HepG2 (cell line): Measurements from ENCODE around the gene ZNF630. TPM values are rescaled to one million over a fixed set of nuclear protein-coding genes. Genes with fewer than 3 reads are reported as not detected.
A peak's percentile ranks its signal among the peaks of the same experiment; 100 is the strongest.

Experiments
- ATAC-seq: fragments of 200-7000 bp; cut with Tn5 transposase; 3 replicates; pipeline ENCODE4 v1.9.1; 2020; ENCODE audit warnings: mild to moderate bottlenecking, moderate library complexity
- BruUV-seq: library from RNA; stranded (reverse); fragments of 400-500 nt; replicated peaks from 2 replicates; lab custom pipeline; 2021; lab: Mats Ljungman, UMichigan
- CTCF ChIA-PET: fragments of 300-600 bp; formaldehyde crosslinking; extraction: SDS; loops from one replicate; lab custom pipeline; 2021; ENCODE audit warnings: low total read pairs, inconsistent platforms, low intra/inter-chr PET ratio; lab: Yijun Ruan, JAX
- POLR2A ChIA-PET: fragments of 350-600 bp; sonication (Branson Sonifier 250); formaldehyde crosslinking; loops from one replicate; lab custom pipeline; 2020; ENCODE audit warnings: antibody characterized with exemption, inconsistent platforms; lab: Yijun Ruan, JAX
- DNase-seq: peaks from one replicate; pipeline ENCODE4 v3.0.0-alpha.2; 2015; ENCODE audit warnings: low spot score
- FAIRE-seq: peaks from 3 replicates; lab custom pipeline; 2011; peaks lifted over from hg19 to GRCh38; lab: Jason Lieb, UNC
- H2AFZ ChIP-seq: one replicate; pipeline ENCODE4 v1.6.1; 2011; ENCODE audit warnings: low read length, inconsistent platforms
- H3K27ac ChIP-seq: fragments of 300-600 bp; 3 replicates; pipeline ENCODE4 v1.8.0; 2011; ENCODE audit warnings: mixed run types, mild to moderate bottlenecking, mixed read lengths, low read length, inconsistent platforms; ENCODE audit not compliant: insufficient read depth; ENCODE audit errors: extremely low read length
- H3K27me3 ChIP-seq, 2 experiments: fragments of 200-600 bp in 1 of 2; 2 replicates in 1 of 2; 3 replicates in 1 of 2; pipeline versions ENCODE4 v1.6.0 to v1.8.0; 2011; ENCODE audit warnings: low read length in 2 of 2, mild to moderate bottlenecking in 2 of 2, moderate library complexity in 2 of 2, inconsistent platforms in 1 of 2; ENCODE audit not compliant: insufficient read depth in 2 of 2, control insufficient read depth in 1 of 2
- H3K36me3 ChIP-seq, 2 experiments: fragments of 200-600 bp in 1 of 2; replicated peaks in 1 of 2; 2 replicates in 1 of 2; 3 replicates in 1 of 2; pipeline versions ENCODE4 v1.5.1 to v1.8.0; 2011; ENCODE audit warnings: low read length in 2 of 2, inconsistent platforms in 1 of 2; ENCODE audit not compliant: insufficient read depth in 2 of 2, control insufficient read depth in 1 of 2
- H3K4me1 ChIP-seq: 2 replicates; pipeline ENCODE4 v1.5.1; 2012; ENCODE audit warnings: low read length, inconsistent platforms; ENCODE audit not compliant: insufficient read depth
- H3K4me2 ChIP-seq: 2 replicates; pipeline ENCODE4 v1.6.0; 2011; ENCODE audit warnings: low read depth, low read length, inconsistent platforms
- H3K4me3 ChIP-seq, 3 experiments: fragments of 200-600 bp in 1 of 3; sonication (generic), shearing (Covaris generic) in 1 of 3; replicated peaks in 1 of 3; 2 replicates each; pipeline ENCODE4 v1.5.1; 2011 to 2016; ENCODE audit warnings: low read length in 3 of 3, inconsistent platforms in 2 of 3, low read depth in 2 of 3, mild to moderate bottlenecking in 2 of 3, control low read depth in 1 of 3, mixed read lengths in 1 of 3; ENCODE audit not compliant: insufficient read depth in 1 of 3
- H3K79me2 ChIP-seq: one replicate; pipeline ENCODE4 v1.6.1; 2011; ENCODE audit warnings: low read length, inconsistent platforms; ENCODE audit not compliant: insufficient read depth
- H3K9ac ChIP-seq: 2 replicates; pipeline ENCODE4 v1.6.0; 2011; ENCODE audit warnings: mild to moderate bottlenecking, low read depth, low read length, inconsistent platforms; ENCODE audit not compliant: insufficient read depth
- H3K9me3 ChIP-seq: 2 replicates; pipeline ENCODE4 v1.5.1; 2012; ENCODE audit warnings: mild to moderate bottlenecking, low read length
- H4K20me1 ChIP-seq: 2 replicates; pipeline ENCODE4 v1.6.0; 2011; ENCODE audit warnings: inconsistent platforms, mild to moderate bottlenecking, low read length, moderate library complexity; ENCODE audit not compliant: insufficient read depth
- HES4 ChIP-seq: sonication (generic); formaldehyde crosslinking; IDR thresholded peaks from 2 replicates; pipeline ENCODE4 v1.9.0; 2021; ENCODE audit warnings: mild to moderate bottlenecking, missing genetic modification reagents, borderline replicate concordance
- IRF9 ChIP-seq: sonication (generic); formaldehyde crosslinking; IDR thresholded peaks from 2 replicates; pipeline ENCODE4 v1.8.0; 2022; ENCODE audit warnings: missing genetic modification reagents, mild to moderate bottlenecking, borderline replicate concordance
- KDM4B ChIP-seq: sonication (generic); formaldehyde crosslinking; IDR thresholded peaks from 2 replicates; pipeline ENCODE4 v1.4.0; 2020; ENCODE audit warnings: missing genetic modification reagents
- MAFG ChIP-seq: sonication (generic); formaldehyde crosslinking; IDR thresholded peaks from 2 replicates; pipeline ENCODE4 v1.5.1; 2020; ENCODE audit warnings: mild to moderate bottlenecking, missing genetic modification reagents
- MZF1 ChIP-seq: sonication (generic); formaldehyde crosslinking; IDR thresholded peaks from 2 replicates; pipeline ENCODE4 v1.8.1; 2023; ENCODE audit warnings: mild to moderate bottlenecking, missing genetic modification reagents, borderline replicate concordance
- NR2F6 ChIP-seq, 2 experiments: IDR thresholded peaks; 2 replicates each; pipeline ENCODE4 v1.6.1; 2016; ENCODE audit warnings: antibody characterized with exemption in 1 of 2, mild to moderate bottlenecking in 1 of 2
- RFXAP ChIP-seq: sonication (generic); formaldehyde crosslinking; IDR thresholded peaks from 2 replicates; pipeline ENCODE4 v1.4.0; 2020; ENCODE audit warnings: missing genetic modification reagents, borderline replicate concordance
- RORA ChIP-seq: sonication (generic); formaldehyde crosslinking; IDR thresholded peaks from 2 replicates; pipeline ENCODE4 v1.5.0; 2020; ENCODE audit warnings: mild to moderate bottlenecking, missing genetic modification reagents, moderate library complexity
- SRSF1 ChIP-seq: fragments of 200-400 bp; formaldehyde crosslinking; optimal IDR thresholded peaks from 2 replicates; pipeline ENCODE3; 2017; ENCODE audit warnings: mild to moderate bottlenecking, low read depth, low read length, moderate library complexity
- ZBED4 ChIP-seq: sonication (generic); formaldehyde crosslinking; IDR thresholded peaks from 2 replicates; pipeline ENCODE4 v1.4.0; 2020; ENCODE audit warnings: missing genetic modification reagents, borderline replicate concordance
- ZNF142 ChIP-seq: sonication (generic); formaldehyde crosslinking; IDR thresholded peaks from 2 replicates; pipeline ENCODE4 v1.4.0; 2020; ENCODE audit warnings: missing genetic modification reagents
- ZNF530 ChIP-seq: sonication (generic); formaldehyde crosslinking; IDR thresholded peaks from 2 replicates; pipeline ENCODE4 v1.5.0; 2020; ENCODE audit warnings: low read depth, mild to moderate bottlenecking, missing genetic modification reagents
- ZNF564 ChIP-seq: sonication (generic); formaldehyde crosslinking; IDR thresholded peaks from 2 replicates; pipeline ENCODE4 v1.8.1; 2023; ENCODE audit warnings: mild to moderate bottlenecking, missing genetic modification reagents
- ZNF782 ChIP-seq: sonication (generic); formaldehyde crosslinking; IDR thresholded peaks from 2 replicates; pipeline ENCODE4 v1.4.0; 2020; ENCODE audit warnings: missing genetic modification reagents, mild to moderate bottlenecking, borderline replicate concordance
- WGBS: methylation state at CpG from one replicate; pipeline ENCODE4 v1.1.6; 2017; ENCODE audit warnings: low lambda C conversion rate; 5-methylcytosine and 5-hydroxymethylcytosine counted together
- in situ Hi-C: cut with HindIII; loops from 2 replicates; pipeline ENCODE4 v1.10.0; 2017; ENCODE audit warnings: low pct_unique_long_range_greater_than_20kb; ENCODE audit not compliant: extremely low pct_ligation_motif_present
- intact Hi-C: fragments of 100-400 bp; cut with micrococcal nuclease; formaldehyde crosslinking; loops from one replicate; pipeline ENCODE4 v1.10.0; 2022; ENCODE audit not compliant: unreplicated experiment
- polyA plus RNA-seq, 8 experiments: library from polyadenylated mRNA; depleted of rRNA in 3 of 8; stranded (reverse) in 7 of 8; unstranded in 1 of 8; fragments of >200 nt; fragmentation: Illumina TruSeq in 4 of 8; extraction: Trizol in 4 of 8; gene quantifications; 2 replicates each; pipeline versions ENCODE4 v1.2.1 to v1.2.3, GENCODE V29; 2011 to 2016; ENCODE audit warnings: low read depth in 4 of 8, missing spikeins in 1 of 8, mixed read lengths in 1 of 8; ENCODE audit not compliant: insufficient read depth in 1 of 8
- total RNA-seq, 5 experiments: library from RNA; depleted of rRNA; stranded (reverse); fragments of >200 nt; fragmentation: Illumina TruSeq; extraction: Trizol; gene quantifications; 2 replicates each; pipeline ENCODE4 v1.2.3, GENCODE V29; 2016; ENCODE audit warnings: low read depth in 1 of 5

ZNF630 gene
- total and polyA plus RNA-seq, 2 of the 13 experiments (the other 11 are each of a cell fraction or from before 2014, with no cell fraction given) = not detected

GRCh38 chrX:48071986-48072605 is 656 bp upstream of the ZNF630 start:
- 62% methylated on average over 8 of the region's 9 CpGs for WGBS
- Histone ChIP-seq H3K36me3 (no peaks in the 10 kb centered on the region), H4K20me1 (no peaks in the 10 kb centered on the region), H3K27me3 (no peaks in the 10 kb centered on the region), H3K79me2 (no peaks in the 10 kb centered on the region), H3K4me1 (no peaks in the 10 kb centered on the region), H3K4me2 (peak overlapping the region; percentile 49; the same call in 1 of the 2 replicates), H3K9me3 (no peaks in the 10 kb centered on the region), H2AFZ (no peak overlapping the region), H3K27ac (no peak overlapping the region), H3K4me3 (no peak overlapping the region), H3K9ac (no peak overlapping the region)
- ChIA-PET CTCF (no interaction called here), POLR2A (no interaction called here)
- DNase-seq = no peak
- intact Hi-C loops (no loop called here), in situ Hi-C loops (no loop called here)
- FAIRE-seq = no peak
- no TSS peak for BruUV-seq
- no peak for ATAC-seq
- TF ChIP-seq ZNF782 (CRISPR knock-in tag) (no peak), MZF1 (CRISPR knock-in tag) (no peak), MAFG (no peak), RORA (CRISPR knock-in tag) (no peak), ZNF530 (CRISPR knock-in tag) (no peak), NR2F6 (IDR thresholded peaks at IDR 0.05) (no peak), NR2F6 (CRISPR knock-in tag; IDR thresholded peaks at IDR 0.05) (no peak), HES4 (CRISPR knock-in tag) (no peak), ZBED4 (CRISPR knock-in tag) (no peak), RFXAP (CRISPR knock-in tag) (no peak), SRSF1 (no peak), ZNF564 (no peak), KDM4B (CRISPR knock-in tag) (no peak), ZNF142 (CRISPR knock-in tag) (no peak), IRF9 (CRISPR knock-in tag) (no peak)
